HEK293 (cell line): Measurements from ENCODE around the gene RINT1.

ENCODE experiments used
- CTCF ChIA-PET: fragments of 350-600 bp; formaldehyde crosslinking; extraction: SDS; loops from one replicate; lab custom pipeline; 2021; ENCODE audit warnings: antibody characterized with exemption; lab: Yijun Ruan, JAX
- POLR2A ChIA-PET: fragments of 300-600 bp; formaldehyde crosslinking; extraction: SDS; loops from one replicate; lab custom pipeline; 2020; ENCODE audit warnings: antibody characterized with exemption, inconsistent platforms; lab: Yijun Ruan, JAX
- H3K27ac ChIP-seq: fragments of 200-500 bp; sonication (Bioruptor generic); 2 replicates; pipeline ENCODE4 v1.5.1; 2014; ENCODE audit warnings: low read depth, low read length, control low read depth, inconsistent platforms; ENCODE audit errors: extremely low read depth
- H3K36me3 ChIP-seq, 2 experiments: fragments of 200-500 bp in 1 of 2; sonication (Bioruptor generic) in 1 of 2; 1 replicate in 1 of 2; 2 replicates in 1 of 2; pipeline ENCODE4 v1.5.1; 2014 to 2017; ENCODE audit warnings: inconsistent platforms in 2 of 2, low read length in 2 of 2; ENCODE audit not compliant: control insufficient read depth in 2 of 2, insufficient read depth in 1 of 2
- H3K4me1 ChIP-seq: fragments of 200-500 bp; sonication (Bioruptor generic); 2 replicates; pipeline ENCODE4 v1.5.1; 2014; ENCODE audit warnings: mild to moderate bottlenecking, low read length, inconsistent platforms; ENCODE audit not compliant: control insufficient read depth, insufficient read depth
- H3K4me3 ChIP-seq: 2 replicates; pipeline ENCODE4 v1.5.1; 2011; ENCODE audit warnings: low read depth, mild to moderate bottlenecking, control low read depth, low read length, moderate library complexity
- H3K9me3 ChIP-seq: fragments of 200-500 bp; sonication (Bioruptor generic); 2 replicates; pipeline ENCODE4 v1.5.1; 2014; ENCODE audit warnings: low read depth, low read length, inconsistent platforms; ENCODE audit not compliant: control insufficient read depth, insufficient read depth
- CTCF ChIP-seq: fragments of 450-650 bp; formaldehyde crosslinking; IDR thresholded peaks from 2 replicates; pipeline ENCODE4 v1.5.1; 2016; ENCODE audit warnings: missing biosample characterization, missing genetic modification characterization
- KLF1 ChIP-seq: fragments of 450-650 bp; formaldehyde crosslinking; IDR thresholded peaks from 2 replicates; pipeline ENCODE4 v1.5.1; 2016; ENCODE audit warnings: missing biosample characterization, missing genetic modification characterization
- PBX3 ChIP-seq: sonication (generic); formaldehyde crosslinking; IDR thresholded peaks from 2 replicates; pipeline ENCODE4 v1.8.1; 2022; ENCODE audit warnings: mild to moderate bottlenecking, moderate library complexity, missing genetic modification reagents
- REPIN1 ChIP-seq: fragments of 450-650 bp; formaldehyde crosslinking; IDR thresholded peaks from 2 replicates; pipeline ENCODE4 v1.5.1; 2017; ENCODE audit warnings: missing biosample characterization, missing genetic modification characterization, low read depth
- SALL2 ChIP-seq: fragments of 450-650 bp; formaldehyde crosslinking; IDR thresholded peaks from 2 replicates; pipeline ENCODE4 v1.5.0; 2017; ENCODE audit warnings: missing biosample characterization, mild to moderate bottlenecking, missing genetic modification characterization, borderline replicate concordance
- ZBTB49 ChIP-seq: fragments of 450-650 bp; formaldehyde crosslinking; IDR thresholded peaks from 2 replicates; pipeline ENCODE4 v1.5.1; 2016; ENCODE audit warnings: missing biosample characterization, missing genetic modification characterization, low read depth
- ZIC2 ChIP-seq: fragments of 450-650 bp; formaldehyde crosslinking; IDR thresholded peaks from 2 replicates; pipeline ENCODE4 v1.5.1; 2016; ENCODE audit warnings: missing biosample characterization, missing genetic modification characterization
- ZNF148 ChIP-seq: fragments of 450-650 bp; formaldehyde crosslinking; IDR thresholded peaks from 2 replicates; pipeline ENCODE4 v1.5.0; 2017; ENCODE audit warnings: missing biosample characterization, missing genetic modification characterization, borderline replicate concordance
- ZNF155 ChIP-seq: fragments of 450-650 bp; formaldehyde crosslinking; IDR thresholded peaks from 2 replicates; pipeline ENCODE4 v1.5.1; 2016; ENCODE audit warnings: missing biosample characterization, missing genetic modification characterization
- ZNF221 ChIP-seq: fragments of 450-650 bp; formaldehyde crosslinking; IDR thresholded peaks from 2 replicates; pipeline ENCODE4 v1.5.1; 2017; ENCODE audit warnings: missing biosample characterization, missing genetic modification characterization, borderline replicate concordance
- ZNF23 ChIP-seq: fragments of 450-650 bp; formaldehyde crosslinking; IDR thresholded peaks from 2 replicates; pipeline ENCODE4 v1.5.1; 2016; ENCODE audit warnings: missing biosample characterization, missing genetic modification characterization, borderline replicate concordance
- ZNF366 ChIP-seq: fragments of 450-650 bp; formaldehyde crosslinking; conservative IDR thresholded peaks from 2 replicates; pipeline ENCODE4 v1.5.1; 2016; ENCODE audit warnings: missing biosample characterization, missing genetic modification characterization
- ZNF426 ChIP-seq: fragments of 450-650 bp; formaldehyde crosslinking; IDR thresholded peaks from 2 replicates; pipeline ENCODE4 v1.5.1; 2017; ENCODE audit warnings: missing biosample characterization, missing genetic modification characterization, mild to moderate bottlenecking, inconsistent platforms, moderate library complexity
- ZNF530 ChIP-seq: fragments of 450-650 bp; formaldehyde crosslinking; IDR thresholded peaks from 2 replicates; pipeline ENCODE4 v1.5.1; 2016; ENCODE audit warnings: low read depth, missing biosample characterization, missing genetic modification characterization
- ZNF660 ChIP-seq: fragments of 450-650 bp; IDR thresholded peaks from 2 replicates; pipeline ENCODE4 v1.5.1; 2018; ENCODE audit warnings: missing biosample characterization, mild to moderate bottlenecking, missing genetic modification characterization
- TF ChIP-seq, protein P1 (sequence below): fragments of 450-650 bp; formaldehyde crosslinking; IDR thresholded peaks from 2 replicates; pipeline ENCODE4 v1.5.1; 2016; ENCODE audit warnings: missing biosample characterization, missing genetic modification characterization
- TF ChIP-seq, protein P2 (sequence below): fragments of 450-650 bp; formaldehyde crosslinking; IDR thresholded peaks from 2 replicates; pipeline ENCODE4 v1.5.1; 2016; ENCODE audit warnings: missing biosample characterization, missing genetic modification characterization

RINT1 gene

DNA sequence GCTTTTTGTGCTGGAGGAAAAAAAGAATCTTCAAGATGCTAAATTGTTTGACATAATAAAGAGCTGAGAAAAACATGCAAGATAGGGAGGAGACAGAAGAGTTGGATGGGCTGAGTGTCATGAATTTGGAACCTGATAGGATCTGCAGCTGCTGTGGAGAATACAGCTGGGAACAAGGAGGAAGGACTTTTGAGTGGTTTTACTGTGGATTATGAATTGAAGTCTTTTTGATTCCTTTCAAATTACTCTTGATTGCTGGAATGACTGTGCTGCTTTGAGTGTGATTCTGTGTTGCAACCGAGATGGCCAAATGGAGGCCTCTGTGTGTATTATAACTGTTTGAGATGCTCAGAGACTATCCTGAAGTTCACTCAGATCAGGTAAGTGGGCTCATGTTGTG, 45.2 kb downstream of the RINT1 start:
- H3K36me3 ChIP-seq: no peaks in the 10 kb centered on the region; a peak in 1 of 3 replicates
- ChIA-PET CTCF (interaction anchor here (0.6 kb wide), 1 partner anchor 122 kb away, joined by 5 read pairs; no protein-coding TSS in a partner anchor), POLR2A (no interaction called here)
- H3K9me3 ChIP-seq: no peaks in the 10 kb centered on the region
- TF ChIP-seq PBX3 (no peak), ZNF221 (tag by site-specific recombination) (no peak), REPIN1 (tag by site-specific recombination) (no peak), ZNF426 (tag by site-specific recombination) (no peak), ZNF660 (tag by site-specific recombination) (no peak), KLF1 (tag by site-specific recombination) (no peak), ZNF366 (tag by site-specific recombination) (no peak), ZNF148 (tag by site-specific recombination) (no peak), ZNF530 (tag by site-specific recombination) (no peak), ZIC2 (tag by site-specific recombination) (no peak), ZNF23 (tag by site-specific recombination) (no peak), SALL2 (tag by site-specific recombination) (no peak), ZBTB49 (no peak), CTCF (no peak), ZNF155 (tag by site-specific recombination) (no peak)
- TF ChIP-seq, protein P1, sequence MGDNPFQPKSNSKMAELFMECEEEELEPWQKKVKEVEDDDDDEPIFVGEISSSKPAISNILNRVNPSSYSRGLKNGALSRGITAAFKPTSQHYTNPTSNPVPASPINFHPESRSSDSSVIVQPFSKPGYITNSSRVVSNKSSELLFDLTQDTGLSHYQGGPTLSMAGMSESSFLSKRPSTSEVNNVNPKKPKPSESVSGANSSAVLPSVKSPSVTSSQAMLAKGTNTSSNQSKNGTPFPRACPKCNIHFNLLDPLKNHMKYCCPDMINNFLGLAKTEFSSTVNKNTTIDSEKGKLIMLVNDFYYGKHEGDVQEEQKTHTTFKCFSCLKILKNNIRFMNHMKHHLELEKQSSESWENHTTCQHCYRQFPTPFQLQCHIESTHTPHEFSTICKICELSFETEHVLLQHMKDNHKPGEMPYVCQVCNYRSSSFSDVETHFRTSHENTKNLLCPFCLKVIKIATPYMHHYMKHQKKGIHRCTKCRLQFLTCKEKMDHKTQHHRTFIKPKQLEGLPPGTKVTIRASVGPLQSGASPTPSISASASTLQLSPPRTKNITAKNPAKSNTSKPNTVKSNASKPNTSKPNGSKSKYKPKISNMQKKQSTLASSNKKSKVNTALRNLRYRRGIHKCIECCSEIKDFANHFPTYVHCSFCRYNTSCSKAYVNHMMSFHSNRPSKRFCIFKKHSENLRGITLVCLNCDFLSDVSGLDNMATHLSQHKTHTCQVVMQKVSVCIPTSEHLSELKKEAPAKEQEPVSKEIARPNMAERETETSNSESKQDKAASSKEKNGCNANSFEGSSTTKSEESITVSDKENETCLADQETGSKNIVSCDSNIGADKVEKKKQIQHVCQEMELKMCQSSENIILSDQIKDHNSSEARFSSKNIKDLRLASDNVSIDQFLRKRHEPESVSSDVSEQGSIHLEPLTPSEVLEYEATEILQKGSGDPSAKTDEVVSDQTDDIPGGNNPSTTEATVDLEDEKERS (tag by site-specific recombination): no peak
- TF ChIP-seq, protein P2, sequence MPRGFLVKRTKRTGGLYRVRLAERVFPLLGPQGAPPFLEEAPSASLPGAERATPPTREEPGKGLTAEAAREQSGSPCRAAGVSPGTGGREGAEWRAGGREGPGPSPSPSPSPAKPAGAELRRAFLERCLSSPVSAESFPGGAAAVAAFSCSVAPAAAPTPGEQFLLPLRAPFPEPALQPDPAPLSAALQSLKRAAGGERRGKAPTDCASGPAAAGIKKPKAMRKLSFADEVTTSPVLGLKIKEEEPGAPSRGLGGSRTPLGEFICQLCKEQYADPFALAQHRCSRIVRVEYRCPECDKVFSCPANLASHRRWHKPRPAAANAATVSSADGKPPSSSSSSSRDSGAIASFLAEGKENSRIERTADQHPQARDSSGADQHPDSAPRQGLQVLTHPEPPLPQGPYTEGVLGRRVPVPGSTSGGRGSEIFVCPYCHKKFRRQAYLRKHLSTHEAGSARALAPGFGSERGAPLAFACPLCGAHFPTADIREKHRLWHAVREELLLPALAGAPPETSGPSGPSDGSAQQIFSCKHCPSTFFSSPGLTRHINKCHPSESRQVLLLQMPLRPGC: no peak
- H3K4me1 ChIP-seq: no peaks in the 10 kb centered on the region
- no peak overlapping the region for H3K27ac ChIP-seq
- H3K4me3 ChIP-seq: no peak overlapping the region
